ENCODE results near the gene TDRD7. TPM values are rescaled to one million over a fixed set of nuclear protein-coding genes. Genes with fewer than 3 reads are reported as not detected.
A peak's percentile ranks its signal among the peaks of the same experiment; 100 is the strongest.

TDRD7 gene
- total RNA-seq, 1 experiment from 2014 or later: 3.6 TPM

DNA sequence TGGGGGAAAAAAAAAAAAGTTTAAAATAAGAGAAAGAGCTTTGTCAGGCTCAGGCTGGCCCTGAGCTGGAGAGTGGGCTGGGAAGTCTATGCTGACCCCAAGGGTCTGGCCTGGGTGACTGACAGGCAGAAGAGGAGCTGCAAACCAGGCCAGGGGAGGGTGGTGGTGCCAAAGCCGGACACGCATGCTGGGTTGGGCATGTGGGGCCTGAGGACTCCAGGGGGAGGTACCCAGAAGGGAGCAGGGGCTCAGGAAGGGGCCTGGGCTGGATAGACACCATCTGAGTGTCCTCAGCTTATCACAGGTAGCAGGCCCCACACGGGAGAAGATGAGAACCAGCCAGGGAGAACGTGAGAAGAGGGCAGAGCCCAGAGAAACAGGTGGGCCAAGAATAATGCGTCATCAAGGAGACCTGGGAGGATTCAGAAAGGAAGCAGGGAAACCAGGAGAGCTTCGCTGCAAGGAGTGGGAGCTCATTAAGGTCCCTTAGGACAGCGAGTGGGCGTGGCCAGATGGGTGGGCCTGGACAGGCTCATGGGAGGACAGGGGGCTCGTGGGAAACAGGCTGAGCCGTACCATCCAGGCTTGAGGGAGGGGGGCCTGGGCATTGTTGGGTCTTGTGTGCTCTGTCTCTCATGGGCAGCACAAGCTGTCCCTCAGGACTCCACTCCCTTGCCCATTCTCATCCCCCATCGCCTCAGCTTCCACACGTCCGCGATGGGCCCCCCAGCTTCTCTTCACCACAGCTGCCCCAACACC lies 105.6 kb downstream of the TDRD7 start:
- peaks cover 11% of the 10 kb centered on the region for H3K4me1 ChIP-seq (ENCODE audit: insufficient read depth, low read length, poor library complexity, severe bottlenecking)
- H3K9me3 ChIP-seq (ENCODE audit: low read depth, low read length, poor library complexity, severe bottlenecking): no peaks in the 10 kb centered on the region
- no peaks in the 10 kb centered on the region for H3K27me3 ChIP-seq (replicated peaks; ENCODE audit: insufficient read depth, low read depth, low read length, poor library complexity)
- DNase-seq (ENCODE audit: low spot score): no peak
- TF ChIP-seq EZH2 (IDR thresholded peaks at IDR 0.05; ENCODE audit: borderline replicate concordance, low read depth, low read length, poor library complexity, severe bottlenecking): no peak
- TF ChIP-seq, protein P1, sequence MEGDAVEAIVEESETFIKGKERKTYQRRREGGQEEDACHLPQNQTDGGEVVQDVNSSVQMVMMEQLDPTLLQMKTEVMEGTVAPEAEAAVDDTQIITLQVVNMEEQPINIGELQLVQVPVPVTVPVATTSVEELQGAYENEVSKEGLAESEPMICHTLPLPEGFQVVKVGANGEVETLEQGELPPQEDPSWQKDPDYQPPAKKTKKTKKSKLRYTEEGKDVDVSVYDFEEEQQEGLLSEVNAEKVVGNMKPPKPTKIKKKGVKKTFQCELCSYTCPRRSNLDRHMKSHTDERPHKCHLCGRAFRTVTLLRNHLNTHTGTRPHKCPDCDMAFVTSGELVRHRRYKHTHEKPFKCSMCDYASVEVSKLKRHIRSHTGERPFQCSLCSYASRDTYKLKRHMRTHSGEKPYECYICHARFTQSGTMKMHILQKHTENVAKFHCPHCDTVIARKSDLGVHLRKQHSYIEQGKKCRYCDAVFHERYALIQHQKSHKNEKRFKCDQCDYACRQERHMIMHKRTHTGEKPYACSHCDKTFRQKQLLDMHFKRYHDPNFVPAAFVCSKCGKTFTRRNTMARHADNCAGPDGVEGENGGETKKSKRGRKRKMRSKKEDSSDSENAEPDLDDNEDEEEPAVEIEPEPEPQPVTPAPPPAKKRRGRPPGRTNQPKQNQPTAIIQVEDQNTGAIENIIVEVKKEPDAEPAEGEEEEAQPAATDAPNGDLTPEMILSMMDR (conservative IDR thresholded peaks at IDR 0.05; ENCODE audit: low read depth, low read length): no peak
- intact Hi-C loops (cut with micrococcal nuclease; ENCODE audit: unreplicated experiment): no loop called here
- H3K36me3 ChIP-seq (ENCODE audit: insufficient read depth, low read length, poor library complexity, severe bottlenecking): no peaks in the 10 kb centered on the region
- POLR2A ChIA-PET (ENCODE audit: low non-redundant PET): no interaction called here
- CTCF ChIA-PET: interaction anchor here (0.6 to 0.8 kb wide), 2 partner anchors 81 to 194 kb away, joined by 3 to 4 read pairs; no protein-coding TSS in a partner anchor
- BruUV-seq (replicated peaks): no TSS peak
- no peak overlapping the region for H3K27ac ChIP-seq (ENCODE audit: low read depth, low read length, poor library complexity, severe bottlenecking)
- no peak overlapping the region for H3K4me3 ChIP-seq (ENCODE audit: low read depth, low read length, poor library complexity, severe bottlenecking)

DNA sequence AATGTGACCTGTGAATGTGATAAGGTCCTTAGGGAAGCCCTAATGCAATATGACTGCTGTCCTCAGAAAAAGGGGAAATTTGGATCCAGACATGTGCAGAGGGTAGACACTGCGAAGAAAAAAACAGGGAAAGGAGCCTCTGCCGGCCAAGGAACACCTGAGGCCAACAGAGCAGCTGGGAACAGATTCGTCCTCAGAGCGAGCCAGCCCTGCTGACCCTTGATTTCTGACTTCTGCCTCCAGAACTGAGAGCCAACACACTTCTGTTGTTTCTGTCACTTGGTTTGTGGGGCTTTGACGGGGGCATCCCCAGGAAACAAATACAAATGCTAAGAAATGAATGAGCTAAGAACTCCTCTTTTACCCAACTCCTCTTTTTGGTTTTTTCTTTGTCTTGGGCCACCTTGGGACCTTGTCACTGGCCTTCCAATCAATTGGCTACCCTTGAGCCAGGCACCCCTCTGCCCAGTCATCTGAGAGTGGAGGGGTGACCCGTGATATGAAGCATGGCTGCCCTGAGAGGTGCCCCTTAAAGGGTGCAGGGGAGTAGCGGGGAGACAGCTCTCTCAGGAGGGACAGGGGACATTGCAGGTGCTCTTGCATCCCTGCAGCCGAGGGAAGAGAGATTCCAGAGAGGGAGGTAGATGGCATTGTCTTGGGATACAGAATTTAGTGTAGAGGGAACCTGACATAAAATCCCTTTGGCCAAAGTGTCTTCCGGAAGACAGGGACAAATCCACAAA lies 106.4 kb downstream of the TDRD7 start:
- BruUV-seq (replicated peaks): no TSS peak
- H3K36me3 ChIP-seq (ENCODE audit: insufficient read depth, low read length, poor library complexity, severe bottlenecking): no peaks in the 10 kb centered on the region
- no peaks in the 10 kb centered on the region for H3K27me3 ChIP-seq (replicated peaks; ENCODE audit: insufficient read depth, low read depth, low read length, poor library complexity)
- no peak overlapping the region for H3K4me3 ChIP-seq (ENCODE audit: low read depth, low read length, poor library complexity, severe bottlenecking)
- intact Hi-C loops (cut with micrococcal nuclease; ENCODE audit: unreplicated experiment): no loop called here
- no peaks in the 10 kb centered on the region for H3K9me3 ChIP-seq (ENCODE audit: low read depth, low read length, poor library complexity, severe bottlenecking)
- DNase-seq (ENCODE audit: low spot score): no peak
- ChIA-PET POLR2A (ENCODE audit: low non-redundant PET) (no interaction called here), CTCF (interaction anchor here (0.6 to 0.8 kb wide), 2 partner anchors 81 to 193 kb away, joined by 3 to 4 read pairs; no protein-coding TSS in a partner anchor)
- TF ChIP-seq EZH2 (IDR thresholded peaks at IDR 0.05; ENCODE audit: borderline replicate concordance, low read depth, low read length, poor library complexity, severe bottlenecking): no peak
- TF ChIP-seq, protein P1 (conservative IDR thresholded peaks at IDR 0.05; ENCODE audit: low read depth, low read length): no peak
- peaks cover 11% of the 10 kb centered on the region for H3K4me1 ChIP-seq (ENCODE audit: insufficient read depth, low read length, poor library complexity, severe bottlenecking)
- no peak overlapping the region for H3K27ac ChIP-seq (ENCODE audit: low read depth, low read length, poor library complexity, severe bottlenecking)

DNA sequence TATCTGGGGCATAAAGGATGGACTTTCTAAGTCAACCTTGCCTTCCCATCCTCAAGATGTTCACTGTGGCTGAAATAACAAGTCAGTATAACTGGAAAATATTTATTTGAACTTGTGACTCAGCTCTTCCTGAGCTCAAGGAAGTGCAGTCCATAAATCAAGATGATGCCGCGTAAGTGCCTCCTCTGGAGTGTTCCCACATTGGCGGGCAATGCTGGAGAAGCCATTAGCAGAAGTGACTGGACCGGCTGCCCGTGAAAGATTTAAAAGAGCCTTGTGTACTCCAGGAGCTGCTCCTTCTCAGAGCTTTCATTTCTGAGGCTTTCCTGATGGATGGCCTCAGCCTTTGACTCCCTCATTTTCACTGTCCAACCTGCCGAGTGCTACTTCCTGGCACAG lies 107.0 kb downstream of the TDRD7 start:
- no peak overlapping the region for H3K27ac ChIP-seq (ENCODE audit: low read depth, low read length, poor library complexity, severe bottlenecking)
- CTCF ChIA-PET: no interaction called here

More for the DNA sequence above, 107.0 kb downstream of the TDRD7 start:
- BruUV-seq (replicated peaks): no TSS peak
- TF ChIP-seq, protein P1 (conservative IDR thresholded peaks at IDR 0.05; ENCODE audit: low read depth, low read length): no peak
- no peak for TF ChIP-seq EZH2 (IDR thresholded peaks at IDR 0.05; ENCODE audit: borderline replicate concordance, low read depth, low read length, poor library complexity, severe bottlenecking)
- DNase-seq (ENCODE audit: low spot score): peak; percentile 68
- POLR2A ChIA-PET (ENCODE audit: low non-redundant PET): no interaction called here
- H3K4me3 ChIP-seq (ENCODE audit: low read depth, low read length, poor library complexity, severe bottlenecking): no peak overlapping the region
- H3K4me1 ChIP-seq (ENCODE audit: insufficient read depth, low read length, poor library complexity, severe bottlenecking): peaks cover 11% of the 10 kb centered on the region
- no peaks in the 10 kb centered on the region for H3K9me3 ChIP-seq (ENCODE audit: low read depth, low read length, poor library complexity, severe bottlenecking)
- no peaks in the 10 kb centered on the region for H3K36me3 ChIP-seq (ENCODE audit: insufficient read depth, low read length, poor library complexity, severe bottlenecking)
- intact Hi-C loops (cut with micrococcal nuclease; ENCODE audit: unreplicated experiment): no loop called here
- no peaks in the 10 kb centered on the region for H3K27me3 ChIP-seq (replicated peaks; ENCODE audit: insufficient read depth, low read depth, low read length, poor library complexity)

Measured in A673 (cell line).